ENCODE data around the gene RABGGTA. TPM values are rescaled to one million over a fixed set of nuclear protein-coding genes. Genes with fewer than 3 reads are reported as not detected.
A peak's percentile ranks its signal among the peaks of the same experiment; 100 is the strongest.

Gene RABGGTA
- total and polyA plus RNA-seq, 10 of the 15 experiments (the other 5 are each of a cell fraction or from before 2014, with no cell fraction given), result 19.1 to 75.6 (median 46.9) TPM

GRCh38 chr14:24271834-24272263 is 452 bp upstream of the RABGGTA start:
- POLR2A ChIA-PET, result interaction anchor here (0.8 to 10.9 kb wide), 11 partner anchors 8 to 159 kb away, joined by 3 to 171 read pairs (median 7); partner anchors contain the start of genes CHMP4A, CIDEB, EMC9 and RNF31
- 2% methylated on average over 3 of the region's 3 CpGs for WGBS (ENCODE audit: insufficient coverage, insufficient replicate concordance, low lambda C conversion rate, missing lambda C conversion rate)
- peak overlapping the region; percentile 88 for H3K4me3 ChIP-seq

More at GRCh38 chr14:24271834-24272263, 452 bp upstream of the RABGGTA start:
- BruUV-seq (replicated peaks), result TSS peak; percentile 73
- Histone ChIP-seq H3K27me3 (replicated peaks in 1 of 2; ENCODE audit: control insufficient read depth in 2 of 2, insufficient read depth in 2 of 2, low read length in 1 of 2) (no peaks in the 10 kb centered on the region), H4K20me1 (ENCODE audit: control insufficient read depth, insufficient read depth) (no peaks in the 10 kb centered on the region), H3K79me2 (ENCODE audit: control insufficient read depth, insufficient read depth, low read length) (peaks cover 14% of the 10 kb centered on the region), H3K9me3 (replicated peaks; ENCODE audit: control insufficient read depth, insufficient read depth, low read length) (no peaks in the 10 kb centered on the region), H3K27ac (ENCODE audit: control insufficient read depth, insufficient read depth) (peak overlapping the region; percentile 99), H3K4me2 (ENCODE audit: control insufficient read depth, insufficient read depth) (peak overlapping the region; percentile 35), H3K4me1 (ENCODE audit: control insufficient read depth, insufficient read depth, low read length) (peaks cover 26% of the 10 kb centered on the region), H3K9ac (ENCODE audit: control insufficient read depth, insufficient read depth, low read length) (peak overlapping the region; percentile 99), H3K36me3 (ENCODE audit: control insufficient read depth in 2 of 2, insufficient read depth in 2 of 2, low read length in 1 of 2) (peaks cover 3 to 15% of the 10 kb centered on the region in 2 experiments; a peak in 3 of 4 replicates), H2AFZ (ENCODE audit: control insufficient read depth, low read depth, low read length) (peak overlapping the region; percentile 75)
- TF ChIP-seq ATF7 (IDR thresholded peaks at IDR 0.05; ENCODE audit: low read depth) (peak; percentile 77; the same call in 1 of the 2 replicates), HDGF (IDR thresholded peaks at IDR 0.05) (peak; percentile 88; the same call in 1 of the 2 replicates), NBN (IDR thresholded peaks at IDR 0.05) (peak; percentile 34; the same call in 1 of the 2 replicates), IRF5 (IDR thresholded peaks at IDR 0.05; ENCODE audit: borderline replicate concordance) (peak; percentile 29; the same call in 1 of the 2 replicates), E4F1 (IDR thresholded peaks at IDR 0.05; ENCODE audit: borderline replicate concordance, partially characterized antibody) (peak; percentile 38), ZBTB40 (IDR thresholded peaks at IDR 0.05; ENCODE audit: borderline replicate concordance) (0 out of 2 replicates have a peak, but pooled peaks have one; percentile 8), PKNOX1 (IDR thresholded peaks at IDR 0.05) (peak; percentile 68), STAT1 (conservative IDR thresholded peaks at IDR 0.05) (no peak; the same call in 1 of the 2 replicates), ZNF207 (IDR thresholded peaks at IDR 0.05; ENCODE audit: borderline replicate concordance) (no peak)
- no peak for DNase-seq (ENCODE audit: low read depth, low spot score)
- ChIA-PET RAD21 (ENCODE audit: unreplicated experiment) (interaction anchor here (0.8 to 5.6 kb wide), 8 partner anchors 8 to 83 kb away, joined by 4 to 59 read pairs (median 11); partner anchors contain the start of genes CIDEB, IPO4 and TINF2), SMC1A (ENCODE audit: uncharacterized antibody, unreplicated experiment) (interaction anchor here (1.3 to 8.9 kb wide), 9 partner anchors 19 to 170 kb away, joined by 3 to 141 read pairs (median 5); partner anchors contain the start of genes DCAF11, DHRS1, IPO4 and NOP9), CTCF (interaction anchor here (0.7 to 17.1 kb wide), 11 partner anchors 8 to 159 kb away, joined by 3 to 269 read pairs (median 13); partner anchors contain the start of genes CBLN3, CIDEB, DHRS1 and KHNYN)
- no peak for ATAC-seq
- in situ Hi-C loops (cut with MboI) (no loop called here), intact Hi-C loops (cut with micrococcal nuclease; ENCODE audit: unreplicated experiment) (loop anchor here (1.0 to 2.0 kb wide), 4 partner anchors 25 to 55 kb away; partner anchors contain the start of genes MDP1 and TINF2)
- no peak for FAIRE-seq

All from GM12878 (cell line).